T-helper 17 cell (primary cell): ENCODE results near the gene C19orf85. TPM values are rescaled to one million over a fixed set of nuclear protein-coding genes. Genes with fewer than 3 reads are reported as not detected.

Source experiments
- ATAC-seq: fragments of 150-1000 bp; cut with Tn5 transposase; 2 replicates; pipeline ENCODE4 v1.10.0; 2021; ENCODE audit warnings: mild to moderate bottlenecking, moderate library complexity
- DNase-seq, 3 donors: peaks; one replicate each; pipeline versions ENCODE4 v3.0.0 to v3.0.0-alpha.2; 2020 to 2021
- H3K9me3 ChIP-seq: one replicate; pipeline ENCODE4 v1.7.0; 2013; ENCODE audit warnings: low read length, mild to moderate bottlenecking; ENCODE audit not compliant: control insufficient read depth, poor library complexity, severe bottlenecking
- H3K27ac Mint-ChIP-seq: one replicate; pipeline ENCODE4 v1.8.0; 2022; ENCODE audit warnings: mild to moderate bottlenecking, moderate library complexity, mixed read lengths
- H3K27me3 Mint-ChIP-seq: one replicate; pipeline ENCODE4 v1.8.0; 2022; ENCODE audit warnings: mixed read lengths
- H3K36me3 Mint-ChIP-seq: one replicate; pipeline ENCODE4 v1.8.0; 2022; ENCODE audit warnings: low read depth, mixed read lengths
- H3K4me1 Mint-ChIP-seq: one replicate; pipeline ENCODE4 v1.8.0; 2022; ENCODE audit warnings: mild to moderate bottlenecking, mixed read lengths
- H3K4me3 Mint-ChIP-seq: one replicate; pipeline ENCODE4 v1.8.0; 2022; ENCODE audit warnings: mild to moderate bottlenecking, moderate library complexity, mixed read lengths
- total RNA-seq, 4 donors: library from RNA in 2 of 4; stranded (reverse) in 2 of 4; gene quantifications; one replicate each; pipeline ENCODE4 v1.2.3 and lab custom pipeline; 2022 to 2026

The C19orf85 gene
- total RNA-seq, 2 donors from 2014 or later: not detected

GRCh38 chr19:55494172-55494761 lies 29.7 kb upstream of the C19orf85 start:
- peaks cover 2% of the 10 kb centered on the region for H3K4me1 Mint-ChIP-seq
- no peaks in the 10 kb centered on the region for H3K9me3 ChIP-seq
- DNase-seq (no peak), ATAC-seq (peak; percentile 30)
- peaks cover 16% of the 10 kb centered on the region for H3K27me3 Mint-ChIP-seq
- H3K4me3 Mint-ChIP-seq: no peak overlapping the region
- no peaks in the 10 kb centered on the region for H3K36me3 Mint-ChIP-seq
- no peak overlapping the region for H3K27ac Mint-ChIP-seq

- ATAC-seq (no peak), DNase-seq (no peak)
- Mint-ChIP-seq H3K4me1 (peaks cover 2% of the 10 kb centered on the region), H3K36me3 (no peaks in the 10 kb centered on the region), H3K27ac (no peak overlapping the region), H3K27me3 (peaks cover 16% of the 10 kb centered on the region), H3K4me3 (no peak overlapping the region)
- no peaks in the 10 kb centered on the region for H3K9me3 ChIP-seq
Observed at GRCh38 chr19:55493645-55494171, 29.2 kb upstream of the C19orf85 start.

GRCh38 chr19:55493052-55493644 lies 28.6 kb upstream of the C19orf85 start:
- H3K9me3 ChIP-seq: no peaks in the 10 kb centered on the region
- Mint-ChIP-seq H3K27me3 (peaks cover 16% of the 10 kb centered on the region), H3K36me3 (no peaks in the 10 kb centered on the region), H3K27ac (no peak overlapping the region), H3K4me1 (peaks cover 2% of the 10 kb centered on the region), H3K4me3 (no peak overlapping the region)
- ATAC-seq (no peak), DNase-seq (no peak)

DNA sequence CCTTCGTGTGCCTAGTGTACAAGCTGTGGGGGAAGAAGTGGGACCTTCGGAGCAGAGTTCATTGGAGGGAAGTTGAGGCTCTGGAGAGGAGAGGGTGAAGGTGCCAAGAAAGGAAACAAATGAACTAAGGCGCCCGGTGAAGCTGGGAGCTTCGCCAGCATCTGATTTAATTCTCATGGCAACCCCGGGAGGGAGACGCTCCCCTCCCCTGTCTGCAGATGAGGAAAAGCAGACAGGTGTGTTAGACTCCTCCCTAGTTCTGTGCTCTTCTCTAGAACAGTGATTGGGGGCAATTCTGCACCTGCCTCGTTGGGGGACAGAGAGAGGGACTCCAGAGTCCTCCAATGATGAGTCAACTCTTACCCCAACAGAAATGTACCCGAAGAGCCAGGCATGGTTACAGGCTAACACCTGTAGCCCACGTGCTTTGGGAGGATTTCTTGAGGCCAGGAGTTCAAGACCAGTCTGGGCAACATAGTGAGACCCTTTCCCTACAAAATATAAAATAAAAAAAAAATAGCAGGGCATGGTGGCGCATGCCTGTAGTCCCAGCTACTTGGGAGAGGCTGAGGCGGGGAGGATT lies 27.9 kb upstream of the C19orf85 start:
- H3K4me3 Mint-ChIP-seq: no peak overlapping the region
- ATAC-seq (no peak), DNase-seq (no peak)
- H3K36me3 Mint-ChIP-seq: no peaks in the 10 kb centered on the region
- no peaks in the 10 kb centered on the region for H3K9me3 ChIP-seq
- peaks cover 2% of the 10 kb centered on the region for H3K4me1 Mint-ChIP-seq
- H3K27me3 Mint-ChIP-seq: peaks cover 16% of the 10 kb centered on the region
- no peak overlapping the region for H3K27ac Mint-ChIP-seq

DNA sequence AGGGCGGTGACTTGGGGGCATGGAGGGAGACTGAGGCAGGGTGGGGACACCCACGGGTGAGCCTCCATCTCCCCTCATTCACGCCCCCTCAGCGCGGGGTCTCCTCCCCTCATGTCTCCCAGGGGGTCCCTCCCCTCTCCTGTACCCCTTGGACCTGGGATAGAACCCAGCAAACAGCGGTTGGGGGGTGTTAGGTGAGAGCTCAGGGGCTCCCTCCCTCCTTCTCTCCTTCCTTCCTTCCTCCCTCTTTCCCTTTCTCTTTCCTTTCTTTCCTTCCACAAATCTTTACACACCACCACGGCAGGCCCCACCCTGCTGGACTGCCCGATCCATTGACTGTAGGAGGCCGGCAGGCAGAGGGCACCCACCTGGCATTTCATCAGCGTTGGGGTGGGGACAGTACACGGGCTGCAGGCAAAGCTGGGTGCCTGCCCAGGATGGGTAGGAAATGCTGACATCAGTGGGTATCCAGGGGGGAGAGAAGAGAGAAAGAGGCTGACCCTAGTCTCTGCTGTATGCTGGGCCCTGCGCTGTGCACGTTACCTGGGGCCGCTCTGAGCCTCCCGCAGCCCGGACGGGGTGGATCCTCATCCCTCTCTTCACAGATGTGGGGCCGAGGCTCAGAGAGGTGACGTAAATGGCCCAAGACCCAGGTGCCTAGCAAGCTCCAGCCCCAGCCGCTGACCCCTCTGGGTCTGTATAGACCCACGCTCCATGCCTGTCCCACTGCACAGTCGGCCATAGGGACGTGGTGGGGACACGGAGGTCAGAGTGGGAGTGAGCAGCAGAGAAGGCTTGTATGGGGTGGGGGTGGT lies 27.2 kb upstream of the C19orf85 start:
- no peak overlapping the region for H3K4me3 Mint-ChIP-seq
- peaks cover 16% of the 10 kb centered on the region for H3K27me3 Mint-ChIP-seq
- peaks cover 2% of the 10 kb centered on the region for H3K4me1 Mint-ChIP-seq
- no peak for ATAC-seq
- H3K36me3 Mint-ChIP-seq: no peaks in the 10 kb centered on the region
- no peak overlapping the region for H3K27ac Mint-ChIP-seq
- H3K9me3 ChIP-seq: no peaks in the 10 kb centered on the region
- no peak for DNase-seq

DNA sequence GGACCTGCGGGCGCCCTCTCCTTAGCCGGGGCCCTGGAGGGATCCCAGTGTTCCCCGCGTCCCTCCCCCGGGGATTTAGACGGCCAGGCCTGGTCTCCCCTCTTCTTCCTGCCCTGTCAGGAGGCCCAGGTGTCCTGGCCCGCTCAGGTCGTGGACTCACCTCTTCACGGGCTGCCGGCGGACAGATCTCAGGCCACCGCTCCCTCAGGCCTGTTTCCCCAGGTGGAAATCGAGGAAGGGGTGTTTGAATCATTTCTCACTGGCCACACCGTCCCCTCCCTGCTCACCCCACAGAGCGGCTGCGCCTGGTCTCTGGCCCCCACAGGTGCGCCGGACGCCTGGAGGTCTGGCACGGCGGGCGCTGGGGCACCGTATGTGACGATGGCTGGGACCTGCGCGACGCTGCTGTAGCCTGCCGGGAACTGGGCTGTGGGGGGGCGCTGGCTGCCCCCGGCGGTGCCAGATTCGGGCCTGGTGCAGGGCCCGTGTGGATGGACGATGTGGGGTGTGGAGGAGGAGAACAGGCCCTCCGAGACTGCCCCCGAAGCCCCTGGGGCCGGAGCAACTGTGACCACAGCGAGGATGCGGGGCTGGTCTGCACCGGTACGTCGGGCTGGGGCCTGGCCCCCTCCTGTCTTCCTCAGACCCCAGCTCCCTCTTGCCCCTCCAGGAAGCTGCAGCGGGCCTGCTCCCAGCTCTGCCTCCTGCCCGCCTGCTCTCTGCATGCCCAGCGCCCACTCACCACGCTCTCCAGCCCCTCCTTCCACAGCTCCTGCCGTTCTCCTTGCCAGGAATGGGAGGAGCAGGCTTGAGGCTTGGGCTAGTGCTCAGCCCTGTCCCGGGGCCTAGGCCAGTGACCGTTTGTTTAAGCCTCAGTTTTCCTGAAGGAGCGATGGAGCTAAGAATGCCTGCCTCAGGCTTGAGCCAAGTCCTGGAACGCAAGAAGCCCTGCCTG lies 26.2 kb upstream of the C19orf85 start:
- Mint-ChIP-seq H3K4me1 (peaks cover 5% of the 10 kb centered on the region), H3K36me3 (no peaks in the 10 kb centered on the region), H3K4me3 (no peak overlapping the region), H3K27me3 (peaks cover 16% of the 10 kb centered on the region), H3K27ac (no peak overlapping the region)
- ATAC-seq (no peak), DNase-seq (no peak)
- no peaks in the 10 kb centered on the region for H3K9me3 ChIP-seq

GRCh38 chr19:55489711-55490477 lies 25.3 kb upstream of the C19orf85 start:
- Mint-ChIP-seq H3K27ac (no peak overlapping the region), H3K4me1 (peaks cover 5% of the 10 kb centered on the region), H3K36me3 (no peaks in the 10 kb centered on the region), H3K4me3 (no peak overlapping the region), H3K27me3 (peaks cover 16% of the 10 kb centered on the region)
- H3K9me3 ChIP-seq: no peaks in the 10 kb centered on the region
- ATAC-seq (no peak), DNase-seq (no peak)

DNA sequence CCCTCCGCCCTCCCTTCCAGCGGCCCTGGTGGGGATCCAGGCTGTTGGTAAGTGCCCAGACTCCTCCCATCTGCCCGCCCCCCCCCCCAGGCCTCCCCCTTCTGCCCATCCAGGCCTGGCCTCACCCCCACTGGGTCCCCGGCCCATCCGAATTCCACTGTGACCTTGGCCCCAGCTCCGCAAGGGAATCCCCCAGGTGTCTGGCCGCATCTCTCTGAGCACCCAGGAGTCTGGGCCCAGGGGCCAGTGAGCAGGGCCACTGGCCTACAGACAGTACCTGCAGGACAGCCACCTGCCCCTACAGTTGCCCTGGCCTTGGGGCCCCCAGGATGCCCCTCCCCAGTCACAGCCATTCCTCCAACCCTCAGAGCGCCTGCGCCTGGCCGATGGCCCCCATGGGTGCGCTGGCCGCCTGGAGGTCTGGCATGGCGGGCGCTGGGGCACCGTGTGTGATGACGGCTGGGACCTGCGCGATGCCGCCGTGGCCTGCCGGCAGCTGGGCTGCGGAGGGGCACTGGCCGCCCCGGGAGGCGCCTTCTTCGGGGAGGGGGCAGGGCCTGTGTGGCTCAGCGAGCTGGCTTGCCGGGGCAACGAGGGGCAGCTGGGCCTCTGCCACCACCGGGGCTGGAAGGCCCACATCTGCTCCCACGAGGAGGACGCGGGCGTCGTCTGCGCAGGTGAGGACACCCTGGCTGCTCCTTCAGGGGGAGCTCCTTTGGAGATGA lies 24.6 kb upstream of the C19orf85 start:
- Mint-ChIP-seq H3K4me1 (peaks cover 5% of the 10 kb centered on the region), H3K36me3 (no peaks in the 10 kb centered on the region), H3K4me3 (no peak overlapping the region), H3K27ac (no peak overlapping the region), H3K27me3 (peaks cover 16% of the 10 kb centered on the region)
- DNase-seq (no peak), ATAC-seq (no peak)
- no peaks in the 10 kb centered on the region for H3K9me3 ChIP-seq

GRCh38 chr19:55487924-55488687 lies 23.6 kb upstream of the C19orf85 start, which contains the start of gene SSC5D:
SSC5D (plus strand) TSS chr19:55488436; CDS start chr19:55488590, 154 bp downstream.
- DNase-seq (no peak), ATAC-seq (no peak)
- Mint-ChIP-seq H3K4me1 (peaks cover 5% of the 10 kb centered on the region), H3K4me3 (peak within 1 kb of the TSS; percentile 36), H3K36me3 (no peaks in the 10 kb centered on the region), H3K27me3 (peaks cover 15% of the 10 kb centered on the region), H3K27ac (peak within 1 kb of the TSS; percentile 51)
- no peaks in the 10 kb centered on the region for H3K9me3 ChIP-seq

DNA sequence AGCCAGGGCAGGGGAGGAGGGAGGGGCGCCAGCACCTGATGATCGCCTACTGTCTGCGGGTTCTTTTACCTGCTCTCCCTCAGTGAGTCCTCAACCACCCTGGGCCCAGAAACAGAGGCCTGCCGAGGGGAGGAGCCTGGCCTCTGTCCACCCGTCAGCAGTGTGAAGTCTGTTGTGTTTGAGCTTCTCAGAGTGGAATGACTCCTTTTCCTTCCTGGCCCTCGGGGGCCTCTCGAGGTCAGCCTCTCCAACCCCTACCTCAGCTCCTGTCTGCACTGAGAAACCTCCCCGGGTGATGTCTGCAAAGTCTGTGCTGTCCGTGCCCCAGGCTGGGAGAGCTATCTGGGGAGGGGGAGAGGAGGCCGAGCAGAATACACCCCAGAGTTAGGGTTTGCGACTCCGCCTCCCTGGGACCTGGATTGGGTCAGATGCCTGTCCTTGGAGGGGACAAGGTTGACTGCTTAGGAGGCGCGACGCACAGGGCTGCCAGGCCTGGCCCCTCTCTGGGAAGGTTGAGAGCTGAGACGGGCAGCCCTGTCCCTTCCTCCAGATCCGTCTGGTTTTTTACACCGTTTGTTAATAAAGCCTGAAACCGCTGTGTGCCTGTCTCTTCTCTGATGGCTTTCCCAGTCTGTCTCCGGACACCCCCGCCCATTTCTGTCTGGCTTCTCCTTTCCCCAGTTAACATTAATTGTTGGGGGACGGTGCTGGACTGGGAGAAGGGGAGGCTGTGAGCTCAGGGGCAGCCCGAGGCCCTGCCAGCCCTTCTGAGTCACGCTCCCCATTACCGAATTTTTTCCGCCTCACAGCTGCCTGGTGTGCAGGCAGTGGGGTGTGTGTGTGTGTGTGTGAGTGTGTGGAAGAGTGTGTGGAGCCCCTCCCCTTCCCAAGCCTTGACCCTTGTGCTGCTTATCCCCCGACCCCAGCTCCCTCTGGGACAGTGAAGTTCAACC lies 22.7 kb upstream of the C19orf85 start:
- H3K4me3 Mint-ChIP-seq: peak overlapping the region; percentile 36
- H3K27me3 Mint-ChIP-seq: peaks cover 8% of the 10 kb centered on the region
- H3K4me1 Mint-ChIP-seq: peaks cover 5% of the 10 kb centered on the region
- no peaks in the 10 kb centered on the region for H3K9me3 ChIP-seq
- H3K36me3 Mint-ChIP-seq: no peaks in the 10 kb centered on the region
- ATAC-seq (peak; percentile 25), DNase-seq (no peak)
- H3K27ac Mint-ChIP-seq: peak overlapping the region; percentile 51
